Occipital lobe (tissue), 2 donors: ENCODE measurements around the gene PTGR1. TPM values are rescaled to one million over a fixed set of nuclear protein-coding genes. Genes with fewer than 3 reads are reported as not detected.

Experiments
- DNase-seq: peaks from one replicate; lab custom pipeline; 2025; lab: John Stamatoyannopoulos, UW
- total RNA-seq: library from RNA; depleted of rRNA; stranded (reverse); fragments of >200 nt; gene quantifications from one replicate; pipeline ENCODE4 v1.2.3, GENCODE V29; 2014

Gene PTGR1
- total RNA-seq, 1 donor from 2014 or later, result 10.6 TPM

DNA sequence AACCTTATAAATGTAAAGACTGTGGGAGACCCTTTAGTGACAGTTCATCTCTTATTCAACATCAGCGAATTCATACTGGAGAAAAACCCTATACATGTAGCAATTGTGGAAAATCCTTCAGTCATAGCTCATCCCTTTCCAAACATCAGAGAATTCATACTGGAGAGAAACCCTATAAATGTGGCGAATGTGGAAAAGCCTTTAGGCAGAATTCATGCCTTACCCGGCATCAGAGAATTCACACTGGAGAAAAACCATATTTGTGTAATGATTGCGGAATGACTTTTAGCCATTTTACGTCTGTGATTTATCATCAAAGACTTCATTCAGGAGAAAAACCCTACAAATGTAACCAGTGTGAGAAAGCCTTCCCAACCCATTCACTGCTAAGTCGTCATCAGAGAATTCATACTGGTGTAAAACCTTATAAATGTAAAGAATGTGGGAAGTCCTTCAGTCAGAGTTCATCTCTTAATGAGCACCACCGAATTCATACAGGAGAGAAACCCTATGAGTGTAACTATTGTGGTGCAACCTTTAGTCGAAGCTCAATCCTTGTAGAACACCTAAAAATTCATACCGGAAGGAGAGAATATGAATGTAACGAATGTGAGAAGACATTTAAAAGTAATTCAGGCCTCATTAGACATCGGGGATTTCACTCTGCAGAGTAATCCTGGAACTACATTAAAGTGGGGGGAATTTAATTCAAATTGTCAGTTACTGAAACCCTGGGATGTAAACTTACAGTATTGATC, 56.8 kb downstream of the PTGR1 start:
- DNase-seq, result no peak

DNA sequence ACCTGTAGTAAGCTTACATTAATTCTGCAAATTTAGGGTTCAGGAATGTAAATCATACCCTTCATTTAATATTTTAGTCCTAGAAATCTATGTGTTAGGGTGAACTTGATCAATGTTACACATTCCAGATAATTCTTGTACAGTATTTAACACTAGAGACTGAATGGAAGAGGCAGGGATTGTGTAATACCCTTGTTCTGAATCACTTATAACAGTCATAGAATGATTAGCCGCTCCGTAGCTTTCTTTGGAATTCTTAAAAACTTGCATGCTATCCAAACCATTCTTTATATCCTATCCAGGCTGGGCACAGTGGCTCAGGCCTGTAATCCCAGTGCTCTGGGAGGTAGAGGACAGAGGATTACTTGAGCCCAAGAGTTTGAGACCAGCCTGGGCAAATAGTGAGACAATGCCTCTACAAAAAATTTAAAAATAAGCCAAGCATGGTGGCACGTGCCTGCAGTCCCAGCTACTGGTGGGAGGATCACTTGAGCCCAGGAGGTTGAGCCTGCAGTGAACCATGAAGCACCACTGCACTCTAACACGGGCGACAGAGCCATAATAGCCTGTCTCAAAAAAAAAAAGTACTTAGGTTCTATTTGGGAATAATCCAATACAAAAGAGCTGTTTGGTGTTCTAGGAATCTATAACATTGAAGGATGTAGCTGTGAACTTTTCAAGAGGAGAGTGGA, 66.2 kb downstream of the PTGR1 start:
- no peak for DNase-seq

DNA sequence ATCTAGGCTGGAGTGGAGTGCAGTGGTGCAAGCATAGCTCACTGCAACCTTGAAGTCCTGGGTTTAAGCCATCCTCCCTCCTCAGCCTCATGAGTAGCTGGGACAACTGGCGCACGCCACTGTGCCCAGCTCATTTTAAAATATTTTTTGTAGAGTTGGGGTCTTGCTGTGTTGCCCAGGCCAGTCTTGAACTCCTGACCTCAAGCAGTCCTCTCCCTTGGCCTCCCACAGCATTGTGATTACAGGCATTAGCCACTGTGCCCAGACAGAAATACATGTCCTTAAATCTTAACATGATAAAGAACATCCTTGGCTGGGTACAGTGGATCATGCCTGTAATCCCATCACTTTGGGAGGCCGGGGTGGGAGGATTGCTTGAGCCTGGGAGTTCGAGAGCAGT, 67.7 kb downstream of the PTGR1 start:
- no peak for DNase-seq

DNA sequence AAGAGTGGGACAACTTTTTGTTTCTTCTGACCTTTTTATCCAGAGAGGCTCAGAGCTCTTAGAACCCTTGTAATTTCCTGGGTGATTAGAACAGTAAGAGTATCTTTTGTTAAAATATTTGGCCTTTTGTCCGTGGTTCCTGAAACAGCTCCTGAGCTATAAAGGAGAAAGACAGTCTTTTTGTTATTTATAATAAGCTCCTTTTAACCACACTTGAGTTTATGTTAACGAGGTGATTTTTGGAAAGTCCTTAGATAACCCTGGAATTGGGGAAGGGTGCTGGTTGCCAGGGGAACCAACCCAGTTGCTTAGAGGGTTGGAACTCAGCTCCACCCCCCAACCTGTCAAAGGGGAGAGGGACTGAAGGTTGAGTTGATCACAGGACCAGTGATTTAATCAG, 69.7 kb downstream of the PTGR1 start:
- DNase-seq, result no peak

GRCh38 chr9:111527347-111527746, 72.1 kb downstream of the PTGR1 start:
- DNase-seq, result no peak

DNA sequence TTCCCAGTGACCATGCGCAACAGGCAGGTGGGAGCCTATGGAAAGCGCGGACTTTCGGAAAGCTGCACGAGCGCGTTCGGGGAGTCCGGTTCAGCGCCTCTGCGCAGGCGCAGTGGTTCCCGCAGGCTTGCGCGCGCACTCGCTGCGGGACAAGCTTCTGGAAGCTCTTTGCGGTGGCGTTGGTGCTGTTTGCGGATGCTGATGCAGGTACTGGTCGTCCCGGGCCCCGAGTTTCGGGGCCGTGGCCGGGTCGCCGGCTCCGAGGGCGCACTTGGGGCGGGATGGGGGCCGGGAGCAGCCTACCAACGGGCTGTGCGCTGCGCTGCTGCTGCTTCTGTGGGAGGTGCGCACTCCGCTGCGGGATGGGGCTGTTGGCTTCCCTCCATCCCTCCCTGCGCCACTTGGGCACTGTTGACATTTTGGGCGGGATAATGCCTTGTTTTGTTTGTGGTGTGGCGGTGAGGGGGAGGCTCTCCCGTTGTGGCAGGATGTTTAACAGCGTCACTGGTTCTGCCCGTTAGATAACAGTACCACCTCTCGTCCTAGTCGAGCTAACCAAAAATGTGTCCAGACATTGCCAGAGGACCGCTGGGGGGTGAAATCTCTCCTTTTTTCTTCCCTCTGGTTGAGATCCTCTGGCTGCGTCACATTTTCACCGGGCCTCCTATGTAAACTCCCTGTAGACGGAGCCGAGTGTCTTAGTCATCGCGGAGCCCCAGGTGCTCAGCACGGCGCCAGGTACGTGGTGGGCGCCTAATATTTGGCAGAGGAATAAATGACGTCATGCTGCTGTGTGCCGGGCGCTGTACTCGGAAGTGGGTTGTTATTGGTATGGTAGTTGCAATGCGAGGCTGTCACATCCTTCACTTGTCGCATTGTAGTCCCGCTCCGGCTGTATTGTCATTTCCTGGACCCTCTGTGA, 74.1 kb downstream of the PTGR1 start, which contains the start of gene ZNF483:
Gene ZNF483, plus strand, starts transcription at position 124 of the 922 bp plus-strand sequence. CDS start 2,217 bp downstream, outside the sequence.
- DNase-seq, result peak; percentile 86

DNA sequence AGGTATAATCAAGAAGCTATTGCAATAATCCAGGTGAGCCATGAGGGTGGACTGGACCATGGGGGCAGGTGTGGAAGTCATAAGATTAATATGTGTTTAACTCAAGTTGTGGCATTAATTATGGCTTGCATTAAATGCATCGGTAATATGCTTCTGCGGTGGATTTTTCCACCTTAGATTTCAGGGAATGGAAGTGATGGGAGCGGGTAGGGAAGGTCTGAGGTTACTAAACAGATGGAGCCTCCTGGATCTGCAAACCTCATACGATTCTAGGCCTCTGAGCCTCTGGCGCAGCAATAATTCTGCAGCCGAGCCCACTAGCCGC, 74.8 kb downstream of the PTGR1 start:
- DNase-seq, result no peak

DNA sequence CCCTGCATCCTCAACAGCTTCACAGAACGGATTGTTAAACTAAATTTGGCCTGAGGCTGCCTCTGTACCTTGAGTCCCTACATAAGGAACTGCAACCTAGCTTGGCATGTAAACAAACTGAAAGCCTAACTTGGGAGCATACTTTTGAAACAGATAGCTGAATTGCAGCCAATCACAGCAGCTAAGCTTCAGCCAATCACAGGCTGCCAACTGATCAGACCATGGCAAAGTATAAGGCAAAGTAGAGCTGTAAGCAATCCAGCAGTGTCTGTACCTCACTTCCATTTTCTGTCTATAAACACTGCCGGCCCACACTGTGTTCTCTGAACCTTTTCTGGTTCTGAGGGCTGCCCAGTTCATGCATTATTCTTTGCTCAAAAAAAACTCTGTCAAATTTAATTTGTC, 83.4 kb downstream of the PTGR1 start:
- DNase-seq, result no peak

DNA sequence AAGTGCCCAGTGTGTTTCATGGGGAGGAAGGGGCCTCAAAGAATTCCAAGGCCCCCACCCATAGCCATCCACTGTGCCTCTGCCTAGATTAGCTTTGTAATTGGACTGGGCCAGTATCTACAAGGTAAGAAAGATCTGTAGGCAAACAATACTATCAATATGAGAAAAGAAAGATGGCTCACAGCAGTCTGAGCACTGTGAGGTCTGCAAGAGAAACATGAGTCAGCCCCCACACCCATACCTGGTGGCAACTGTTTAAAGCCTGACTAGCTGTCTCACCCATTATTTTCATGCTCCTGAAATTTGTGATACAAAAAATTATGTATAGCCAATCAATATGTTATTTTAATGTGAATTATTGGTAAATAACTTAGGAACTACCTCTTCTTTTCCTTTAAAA, 84.5 kb downstream of the PTGR1 start:
- no peak for DNase-seq

Other genes starting within 250 kb of the PTGR1 start
- gene ECPAS, start 115.3 kb downstream of the PTGR1 start, total RNA-seq, result 91.2 TPM
- gene ZNF483, start 74.5 kb downstream of the PTGR1 start, total RNA-seq, result 47.3 TPM
- 4.7 TPM for gene DNAJC25, start 31.7 kb upstream of the PTGR1 start, total RNA-seq
- gene GNG10, start 62.0 kb upstream of the PTGR1 start, total RNA-seq, result 37.4 TPM
- gene SHOC1, start 195.3 kb upstream of the PTGR1 start, total RNA-seq, result 0.16 TPM